ENCODE results near the gene CDKL5. TPM values are rescaled to one million over a fixed set of nuclear protein-coding genes. Genes with fewer than 3 reads are reported as not detected.

The CDKL5 gene
- total and polyA plus RNA-seq, 10 donors: 0.24 to 10.6 (median 7.0) TPM

DNA sequence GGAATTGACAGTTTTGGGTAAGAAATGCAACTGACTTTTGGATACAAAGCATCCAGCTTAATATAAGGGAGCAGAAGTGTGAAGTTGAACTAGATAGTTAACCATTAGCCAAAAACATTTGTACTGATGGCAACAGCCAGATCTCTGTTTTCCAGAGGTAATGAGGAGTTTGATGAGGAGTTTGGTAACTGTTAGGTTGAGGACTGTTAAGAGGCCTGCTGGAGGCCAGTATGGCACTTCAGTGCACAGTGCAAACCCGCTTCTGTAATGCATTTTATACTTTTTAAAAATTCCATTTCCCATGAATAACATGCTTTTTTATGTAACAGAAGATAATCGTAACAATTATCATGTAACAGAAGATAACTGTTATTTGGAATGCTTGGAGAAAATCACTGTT, 30.0 kb downstream of the CDKL5 start:
- H3K9me3 ChIP-seq: no peaks in the 10 kb centered on the region
- no peaks in the 10 kb centered on the region for H3K4me1 ChIP-seq
- TF ChIP-seq POLR2AphosphoS5 (IDR thresholded peaks at IDR 0.05) (no peak), CTCF (IDR thresholded peaks at IDR 0.05 in 8 of 11, conservative IDR thresholded peaks at IDR 0.05 in 3 of 11) (no peak), POLR2A (IDR thresholded peaks at IDR 0.05) (no peak)
- H3K36me3 ChIP-seq: no peaks in the 10 kb centered on the region
- WGBS, 5 donors: 78 to 94% (median 85%) methylated on average over 2 of the region's 2 CpGs
- intact Hi-C loops (cut with DNase I; ENCODE audit: low total_unique reads): no loop called here
- no peak for DNase-seq
- no peak overlapping the region for H3K4me3 ChIP-seq
- H3K27me3 ChIP-seq (replicated peaks in 1 of 7): no peaks in the 10 kb centered on the region
- no peak overlapping the region for H3K27ac ChIP-seq

- Histone ChIP-seq H3K27me3 (replicated peaks in 1 of 7) (no peaks in the 10 kb centered on the region), H3K9me3 (no peaks in the 10 kb centered on the region), H3K36me3 (no peaks in the 10 kb centered on the region), H3K4me1 (no peaks in the 10 kb centered on the region), H3K27ac (no peak overlapping the region), H3K4me3 (no peak overlapping the region)
- TF ChIP-seq POLR2AphosphoS5 (IDR thresholded peaks at IDR 0.05) (no peak), POLR2A (IDR thresholded peaks at IDR 0.05) (no peak), CTCF (IDR thresholded peaks at IDR 0.05 in 8 of 11, conservative IDR thresholded peaks at IDR 0.05 in 3 of 11) (no peak)
- DNase-seq: no peak
- intact Hi-C loops (cut with DNase I; ENCODE audit: low total_unique reads): no loop called here
- WGBS, 5 donors: 60 to 84% (median 70%) methylated on average over 2 of the region's 2 CpGs
Observed at GRCh38 chrX:18457000-18457399, 31.6 kb downstream of the CDKL5 start.

GRCh38 chrX:18461431-18461830, 36.0 kb downstream of the CDKL5 start:
- Histone ChIP-seq H3K4me3 (no peak overlapping the region), H3K27me3 (replicated peaks in 1 of 7) (no peaks in the 10 kb centered on the region), H3K4me1 (no peaks in the 10 kb centered on the region), H3K36me3 (no peaks in the 10 kb centered on the region), H3K9me3 (no peaks in the 10 kb centered on the region), H3K27ac (no peak overlapping the region)
- TF ChIP-seq POLR2AphosphoS5 (IDR thresholded peaks at IDR 0.05) (no peak), CTCF (IDR thresholded peaks at IDR 0.05 in 8 of 11, conservative IDR thresholded peaks at IDR 0.05 in 3 of 11) (no peak)
- intact Hi-C loops (cut with DNase I; ENCODE audit: low total_unique reads): no loop called here
- no peak for DNase-seq
- WGBS, 5 donors: 47 to 71% (median 59%) methylated on average over 1 of the region's 1 CpG

DNA sequence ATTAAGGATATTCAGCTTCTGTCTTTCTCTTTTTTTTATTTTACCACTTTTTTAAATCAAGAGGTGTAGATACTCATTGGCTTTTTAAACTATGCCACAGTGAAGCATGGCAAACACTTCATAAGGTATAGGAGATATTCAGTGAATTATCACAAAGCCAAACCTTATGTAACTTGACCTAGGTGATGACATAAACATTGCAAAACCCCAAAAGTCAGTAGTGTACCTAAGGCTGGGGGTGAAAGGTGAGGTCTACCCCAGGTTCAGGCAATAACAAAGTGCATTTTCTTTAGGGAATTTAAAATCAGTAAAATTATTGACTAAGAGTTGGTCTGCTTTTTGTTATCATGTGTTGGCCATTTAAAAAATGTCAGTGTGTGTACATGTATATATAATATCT, 39.1 kb downstream of the CDKL5 start:
- Histone ChIP-seq H3K27ac (no peak overlapping the region), H3K27me3 (replicated peaks in 1 of 7) (no peaks in the 10 kb centered on the region), H3K4me1 (no peaks in the 10 kb centered on the region), H3K9me3 (no peaks in the 10 kb centered on the region), H3K4me3 (no peak overlapping the region), H3K36me3 (no peaks in the 10 kb centered on the region)
- no peak for TF ChIP-seq CTCF (IDR thresholded peaks at IDR 0.05 in 8 of 11, conservative IDR thresholded peaks at IDR 0.05 in 3 of 11)
- TF ChIP-seq POLR2AphosphoS5 (IDR thresholded peaks at IDR 0.05): no peak
- TF ChIP-seq POLR2A (IDR thresholded peaks at IDR 0.05): no peak
- no peak for DNase-seq
- intact Hi-C loops (cut with DNase I; ENCODE audit: low total_unique reads): no loop called here

Measured in spleen (tissue), 11 donors.